Ovary (tissue), 3 donors: Measurements from ENCODE around the gene SDF4.

Experiments
- POLR2A ChIP-seq: fragments of 450-650 bp; IDR thresholded peaks from one replicate; pipeline ENCODE4 v1.6.1; 2017; ENCODE audit warnings: antibody characterized with exemption, mild to moderate bottlenecking, moderate library complexity
- TF ChIP-seq, protein P1 (sequence below), 3 donors: fragments of 450-650 bp in 2 of 3; fragments of 200-600 bp in 1 of 3; IDR thresholded peaks; one replicate each; pipeline versions ENCODE4 v1.5.1 to v1.8.0; 2016 to 2022; ENCODE audit warnings: antibody characterized with exemption in 3 of 3, mild to moderate bottlenecking in 1 of 3
- donor health status: DM: no; HTN: no; CAD: no.

- TF ChIP-seq, protein P1, sequence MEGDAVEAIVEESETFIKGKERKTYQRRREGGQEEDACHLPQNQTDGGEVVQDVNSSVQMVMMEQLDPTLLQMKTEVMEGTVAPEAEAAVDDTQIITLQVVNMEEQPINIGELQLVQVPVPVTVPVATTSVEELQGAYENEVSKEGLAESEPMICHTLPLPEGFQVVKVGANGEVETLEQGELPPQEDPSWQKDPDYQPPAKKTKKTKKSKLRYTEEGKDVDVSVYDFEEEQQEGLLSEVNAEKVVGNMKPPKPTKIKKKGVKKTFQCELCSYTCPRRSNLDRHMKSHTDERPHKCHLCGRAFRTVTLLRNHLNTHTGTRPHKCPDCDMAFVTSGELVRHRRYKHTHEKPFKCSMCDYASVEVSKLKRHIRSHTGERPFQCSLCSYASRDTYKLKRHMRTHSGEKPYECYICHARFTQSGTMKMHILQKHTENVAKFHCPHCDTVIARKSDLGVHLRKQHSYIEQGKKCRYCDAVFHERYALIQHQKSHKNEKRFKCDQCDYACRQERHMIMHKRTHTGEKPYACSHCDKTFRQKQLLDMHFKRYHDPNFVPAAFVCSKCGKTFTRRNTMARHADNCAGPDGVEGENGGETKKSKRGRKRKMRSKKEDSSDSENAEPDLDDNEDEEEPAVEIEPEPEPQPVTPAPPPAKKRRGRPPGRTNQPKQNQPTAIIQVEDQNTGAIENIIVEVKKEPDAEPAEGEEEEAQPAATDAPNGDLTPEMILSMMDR (IDR thresholded peaks at IDR 0.05): no peak
- TF ChIP-seq POLR2A: no peak
Measured at GRCh38 chr1:1237874-1238701, 6.3 kb upstream of the SDF4 start.
